HTERT RPE-1 (cell line): Measurements from ENCODE around the gene NPIPB8.
"Not testable (repeated sequence)": the region's sequence is repeated elsewhere in the genome, so short reads cannot be mapped to it uniquely, and the experiment has no call there.

Experiments used
- in situ Hi-C: fragments of 300-500 bp; cut with MboI; formaldehyde crosslinking; loops from 4 replicates; pipeline ENCODE4 v1.14.3; 2020; ENCODE audit warnings: low sequenced_read_pairs

The NPIPB8 gene

DNA sequence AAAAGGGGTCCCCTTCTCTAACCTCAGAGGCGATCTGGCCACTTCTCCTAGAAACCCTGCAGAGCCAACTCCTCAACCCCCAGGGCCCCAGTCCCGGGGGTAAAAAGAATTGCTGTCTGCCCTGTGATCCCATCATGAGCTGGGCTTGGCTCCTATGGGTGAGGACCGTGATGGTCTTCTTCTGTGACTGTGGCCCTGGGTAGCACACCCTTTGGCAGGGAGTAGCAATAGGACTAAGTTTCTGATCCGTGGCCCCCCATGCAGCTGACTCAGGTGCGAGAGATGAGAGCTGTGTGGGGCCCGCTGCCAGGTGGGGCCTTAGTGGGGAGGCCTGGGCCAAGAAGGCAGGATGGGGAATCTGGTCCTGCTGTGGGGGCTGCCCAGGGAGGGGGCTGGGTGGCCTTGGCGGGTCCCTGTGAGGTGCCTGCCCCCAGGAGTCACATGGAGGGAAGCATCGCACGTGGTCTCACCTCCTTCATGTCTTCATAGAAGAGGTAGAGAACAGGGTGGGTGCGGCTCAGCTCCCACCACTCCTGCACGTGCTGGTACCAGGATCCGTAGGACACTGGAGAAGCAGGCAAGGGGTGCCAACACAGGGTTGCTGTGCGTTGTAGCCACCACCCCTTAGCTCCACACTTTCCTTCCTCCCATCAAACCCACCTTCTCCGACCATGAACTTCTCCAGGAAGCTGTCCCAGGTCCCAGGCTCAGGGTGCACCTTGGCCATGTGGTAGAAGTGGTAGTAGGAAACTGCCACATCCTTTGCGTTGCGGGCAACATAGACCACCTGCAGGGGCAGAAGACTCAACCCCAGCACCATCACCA lies 31.4 kb upstream of the NPIPB8 start:
- in situ Hi-C loops: no loop called here

DNA sequence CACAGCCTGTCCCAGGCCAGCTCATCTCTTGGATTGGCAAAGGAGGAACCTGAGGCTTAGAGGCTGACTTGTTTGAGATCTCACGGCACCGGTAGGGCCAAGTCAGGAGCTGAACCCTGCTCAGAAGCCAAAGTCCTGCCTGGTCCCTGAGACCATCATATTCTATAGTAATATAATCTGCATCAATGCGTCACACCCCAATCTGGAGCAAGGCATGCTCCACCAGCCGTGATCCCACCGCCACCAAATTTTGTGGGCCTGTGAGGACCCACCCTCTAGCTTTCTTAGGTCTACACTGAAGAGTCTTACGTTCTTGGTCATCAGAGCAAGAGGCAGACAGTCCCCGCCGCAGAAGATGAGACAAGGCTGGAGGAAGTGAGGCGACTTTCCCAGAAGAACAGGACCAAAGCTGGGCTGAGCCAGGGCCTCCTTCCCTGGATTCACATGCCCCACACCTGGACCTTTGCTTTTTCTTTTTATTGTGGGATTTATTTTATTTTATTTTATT lies 30.7 kb upstream of the NPIPB8 start:
- in situ Hi-C loops: no loop called here

- in situ Hi-C loops: not testable (repeated sequence)
Measured at GRCh38 chr16:28607681-28608495, 30.0 kb upstream of the NPIPB8 start.

DNA sequence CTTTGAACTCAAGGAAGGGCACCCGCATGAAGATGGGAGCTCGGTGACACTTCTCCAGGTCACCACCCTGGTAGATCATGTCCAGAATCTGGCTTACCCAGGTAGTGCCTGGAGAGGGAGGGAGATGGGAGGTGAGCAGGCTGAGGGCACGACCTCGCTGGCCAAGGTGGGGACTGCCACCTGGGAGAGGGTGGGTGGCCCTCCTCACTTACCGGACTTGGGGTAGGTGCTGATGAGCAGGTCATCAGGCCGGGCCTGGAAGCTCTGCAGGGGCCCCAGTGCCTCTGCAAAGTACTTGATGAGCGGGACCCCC lies 29.4 kb upstream of the NPIPB8 start:
- in situ Hi-C loops: not testable (repeated sequence)

DNA sequence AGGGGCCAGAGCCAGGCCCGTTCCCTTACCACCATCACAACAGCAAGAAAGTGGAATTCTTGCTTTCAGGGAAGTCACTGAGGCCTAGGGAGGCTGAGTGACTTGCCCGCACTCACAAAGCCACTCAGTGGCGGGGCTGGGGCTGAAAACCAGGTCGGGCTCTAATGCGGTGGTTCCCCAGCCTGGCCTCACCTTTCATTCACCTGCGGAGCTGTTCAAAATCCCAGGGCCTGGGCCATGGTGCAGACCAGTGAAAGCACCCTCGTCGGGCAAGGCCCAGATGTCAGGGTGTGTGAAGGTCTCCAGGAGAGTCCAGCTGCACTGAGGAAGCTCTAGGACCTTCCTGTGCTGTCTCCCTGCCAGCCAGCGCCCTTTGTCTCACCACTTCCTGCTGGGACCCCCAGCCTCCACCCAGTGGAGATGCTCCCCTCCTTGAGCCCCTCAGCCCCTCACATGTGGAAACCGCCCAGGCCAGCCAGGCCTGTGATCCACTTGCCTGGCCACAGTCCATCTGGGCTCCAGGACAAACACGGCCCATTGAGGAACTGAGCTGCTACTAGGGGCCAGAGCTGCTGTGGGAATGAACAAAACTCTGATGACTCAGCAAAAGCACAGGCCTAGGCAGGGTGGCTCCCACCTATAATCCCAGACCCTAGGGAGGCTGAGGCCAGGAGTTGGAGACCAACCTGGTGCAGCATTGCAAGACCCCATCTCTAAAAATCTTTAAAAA lies 28.8 kb upstream of the NPIPB8 start:
- in situ Hi-C loops: not testable (repeated sequence)

- in situ Hi-C loops: no loop called here
Measured at GRCh38 chr16:28609631-28610594, 28.0 kb upstream of the NPIPB8 start, which contains the start of gene SULT1A1. Gene SULT1A1, minus strand, starts transcription at chr16:28610044. Its CDS starts 1,189 bp downstream, at chr16:28608855.

GRCh38 chr16:28610595-28611191 lies 27.2 kb upstream of the NPIPB8 start:
- in situ Hi-C loops: no loop called here

DNA sequence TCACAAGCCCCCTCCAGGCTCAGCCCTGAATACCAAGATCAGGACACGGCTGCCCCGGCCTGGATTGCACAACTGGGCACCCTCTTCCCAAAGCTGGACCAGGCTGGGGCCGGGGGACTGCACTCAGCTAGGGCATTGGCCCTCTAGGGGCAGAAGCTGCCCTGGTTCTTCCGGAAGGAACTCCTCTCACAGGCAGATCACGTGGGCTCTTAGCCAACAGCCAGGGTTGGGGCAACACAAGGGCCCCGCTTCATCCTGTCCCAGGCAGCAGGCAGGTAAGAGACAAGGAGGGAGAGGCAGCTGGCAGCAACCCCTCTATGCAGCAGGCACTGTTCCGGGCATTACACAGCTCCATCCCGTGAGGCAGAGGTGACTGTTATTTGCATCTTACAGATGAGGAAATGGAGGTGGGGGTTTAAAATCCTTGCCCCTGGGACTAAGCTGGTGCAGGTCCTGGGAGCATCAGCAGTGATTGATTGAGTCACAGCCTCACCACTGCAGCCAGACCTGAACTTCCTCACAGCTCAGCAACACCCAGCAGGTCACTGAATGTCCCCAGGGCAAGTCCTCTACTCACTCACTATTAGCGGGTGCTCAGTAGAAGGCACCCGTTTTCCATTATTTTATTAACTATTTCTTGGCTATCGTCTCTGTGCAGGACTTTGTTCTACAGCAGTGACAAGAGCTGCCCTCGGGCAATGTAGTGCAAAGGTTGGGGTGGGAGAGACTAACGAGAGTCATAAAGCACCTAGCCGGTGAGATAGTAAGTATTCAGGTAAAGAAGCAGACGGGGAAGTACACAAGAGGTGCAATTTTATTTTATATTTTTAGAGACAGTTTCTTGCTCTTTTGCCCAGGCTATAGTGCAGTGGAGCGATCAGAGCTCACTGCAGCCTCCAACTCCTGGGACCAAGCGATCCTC lies 25.2 kb upstream of the NPIPB8 start:
- in situ Hi-C loops: not testable (repeated sequence)

GRCh38 chr16:28613912-28614311 lies 24.0 kb upstream of the NPIPB8 start:
- in situ Hi-C loops: not testable (repeated sequence)

- in situ Hi-C loops: not testable (repeated sequence)
Measured at GRCh38 chr16:28614561-28614960, 23.3 kb upstream of the NPIPB8 start.

DNA sequence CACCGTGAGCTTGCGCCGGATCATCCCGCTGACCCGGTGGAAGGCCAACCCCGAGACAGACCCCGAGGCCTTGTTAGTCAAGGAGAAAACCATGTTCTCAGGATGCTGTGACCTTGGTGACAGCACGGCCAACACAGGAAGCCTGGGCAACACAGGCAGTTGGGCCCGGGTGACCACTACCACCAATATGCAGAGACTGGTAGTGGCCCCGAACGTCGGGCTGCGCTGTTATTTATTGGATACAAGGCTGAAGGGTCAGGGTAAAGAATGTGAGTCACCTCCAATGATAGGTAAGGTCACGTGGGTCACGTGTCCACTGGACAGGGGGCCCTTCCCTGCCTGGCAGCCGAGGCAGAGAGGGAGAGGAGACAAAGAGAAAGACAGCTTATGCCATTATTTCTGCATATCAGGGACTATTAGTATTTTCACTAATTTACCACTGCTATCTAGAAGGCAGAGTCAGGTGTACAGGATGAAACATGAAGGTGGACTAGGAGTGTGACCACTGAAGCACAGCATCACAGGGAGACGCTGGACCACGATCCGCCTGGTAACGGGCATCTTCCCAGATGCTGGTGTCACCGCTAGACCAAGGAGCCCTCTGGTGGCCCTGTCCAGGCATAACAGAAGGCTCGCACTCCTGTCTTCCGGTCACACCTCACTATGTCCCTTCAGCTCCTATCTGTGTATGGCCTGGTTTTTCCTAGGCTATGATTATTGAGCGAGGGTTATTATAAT lies 22.2 kb upstream of the NPIPB8 start:
- in situ Hi-C loops: not testable (repeated sequence)

GRCh38 chr16:28616224-28616577 lies 21.7 kb upstream of the NPIPB8 start:
- in situ Hi-C loops: not testable (repeated sequence)

- in situ Hi-C loops: no loop called here
Measured at GRCh38 chr16:28616636-28617035, 21.2 kb upstream of the NPIPB8 start.

DNA sequence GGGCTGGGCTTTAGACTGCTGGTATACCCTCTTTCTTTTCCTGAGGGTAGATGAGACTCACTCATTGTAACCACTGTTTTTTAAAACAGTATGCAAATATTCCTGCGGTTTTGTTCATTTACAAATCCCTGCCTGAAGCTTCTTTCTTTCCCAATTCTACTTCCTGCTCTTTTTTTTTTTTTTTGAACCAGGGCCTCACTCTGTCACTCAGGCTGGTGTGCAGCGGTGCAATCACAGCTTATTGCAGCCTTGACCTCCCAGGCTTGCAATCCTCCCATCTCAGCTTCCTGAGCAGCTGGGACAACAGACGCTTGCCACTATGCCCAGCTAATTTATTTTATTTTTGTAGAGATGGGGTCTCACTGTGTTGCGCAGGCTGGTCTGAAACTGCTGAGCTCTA lies 20.0 kb upstream of the NPIPB8 start:
- in situ Hi-C loops: no loop called here

DNA sequence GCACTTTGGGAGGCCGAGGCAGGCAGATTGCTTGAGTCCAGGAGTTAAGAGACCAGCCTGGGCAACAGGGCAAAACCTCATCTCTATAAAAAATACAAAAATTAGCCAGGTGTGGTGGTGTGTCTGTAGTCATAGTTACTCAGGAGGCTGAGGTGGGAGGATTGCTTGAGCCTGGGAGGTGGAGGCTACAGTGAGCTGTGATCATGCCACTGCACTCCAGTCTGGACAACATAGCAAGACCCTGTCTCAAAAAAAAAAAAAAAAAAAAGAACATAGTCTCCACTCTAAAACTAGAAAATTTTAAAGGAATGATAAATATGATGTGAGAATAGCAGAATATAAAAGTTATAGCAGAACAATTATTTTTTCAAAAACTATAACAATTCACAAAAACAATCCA lies 17.5 kb upstream of the NPIPB8 start:
- in situ Hi-C loops: not testable (repeated sequence)

GRCh38 chr16:28621481-28622155 lies 16.2 kb upstream of the NPIPB8 start:
- in situ Hi-C loops: no loop called here

DNA sequence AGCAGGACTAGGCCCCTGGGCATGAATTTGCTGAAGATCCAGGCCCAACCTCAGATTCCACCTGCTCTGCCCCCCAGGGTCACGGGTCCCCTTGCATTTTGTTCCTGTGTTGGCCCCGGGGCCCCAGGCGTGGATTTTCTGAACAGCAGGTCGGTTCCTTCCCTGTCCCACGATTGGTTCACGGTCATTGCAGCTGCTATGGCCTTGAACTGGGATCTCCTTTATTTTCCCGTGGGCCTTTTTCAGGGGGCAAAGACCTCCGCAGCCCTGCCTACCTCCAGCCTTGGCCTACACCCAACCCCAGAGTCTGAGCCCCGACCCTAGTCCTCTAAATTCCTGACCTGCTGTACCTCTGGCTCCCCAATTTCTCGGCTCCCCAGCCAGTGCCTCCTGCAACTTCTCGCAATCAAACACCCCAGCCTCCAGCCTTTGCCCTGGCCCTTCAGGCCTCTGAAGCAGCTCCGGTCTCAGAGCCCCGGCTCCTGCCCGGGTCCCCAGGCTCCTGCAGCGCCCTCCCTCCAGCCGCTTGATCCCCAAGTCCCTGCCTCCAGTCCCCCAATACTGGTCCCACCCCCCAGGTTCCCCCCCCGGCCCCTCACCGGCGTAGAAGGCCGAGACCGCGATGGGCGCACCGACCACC lies 15.2 kb upstream of the NPIPB8 start:
- in situ Hi-C loops: not testable (repeated sequence)
